NCI-H526 treated with DMSO at 0.1 percent for 48 hours (cell line): Measurements from ENCODE around the gene NRTN.
A peak's percentile ranks its signal among the peaks of the same experiment; 100 is the strongest.

Experiments used
- DNase-seq: peaks from one replicate; lab custom pipeline; 2025; lab: John Stamatoyannopoulos, UW

NRTN gene

DNA sequence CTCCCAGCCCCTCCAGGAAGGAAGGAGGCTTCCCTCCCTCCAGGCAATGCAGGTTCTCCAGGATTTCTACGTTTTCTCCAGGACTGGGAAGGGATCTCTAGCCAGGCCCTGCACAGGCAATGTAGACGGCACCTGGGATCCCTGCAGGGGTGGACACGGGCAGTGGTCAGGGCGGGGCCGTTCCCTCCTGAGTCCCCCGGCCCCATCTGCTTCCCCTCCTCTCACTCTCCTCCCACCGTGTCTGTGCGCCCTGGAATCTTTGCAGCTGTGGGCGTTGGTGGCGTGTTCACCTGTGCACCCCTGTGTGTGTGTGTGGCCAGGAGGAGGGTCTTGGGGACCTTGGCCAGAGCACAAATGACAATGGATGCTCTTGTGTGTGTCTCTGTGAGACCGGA lies 10.0 kb downstream of the NRTN start:
- DNase-seq = no peak

DNA sequence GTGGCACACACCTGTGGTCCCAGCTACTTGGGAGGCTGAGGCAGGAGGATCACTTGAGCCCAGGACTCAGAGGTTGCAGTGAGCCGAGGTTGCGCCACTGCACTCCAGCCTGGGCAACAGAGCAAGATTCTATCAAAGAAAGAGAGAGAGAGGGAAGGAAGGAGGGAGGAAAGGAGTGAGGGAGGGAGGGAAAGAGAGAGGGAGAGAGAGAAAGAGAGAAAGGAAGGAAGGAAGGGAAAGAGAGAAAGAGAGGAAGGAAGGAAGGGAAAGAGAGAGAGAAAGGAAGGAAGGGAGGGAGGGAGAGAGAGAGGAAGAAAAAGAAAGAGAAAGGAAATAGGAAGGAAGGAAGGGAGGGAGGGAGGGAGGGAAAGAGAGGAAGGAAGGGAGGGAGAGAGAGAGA lies 12.4 kb downstream of the NRTN start:
- DNase-seq = no peak

DNA sequence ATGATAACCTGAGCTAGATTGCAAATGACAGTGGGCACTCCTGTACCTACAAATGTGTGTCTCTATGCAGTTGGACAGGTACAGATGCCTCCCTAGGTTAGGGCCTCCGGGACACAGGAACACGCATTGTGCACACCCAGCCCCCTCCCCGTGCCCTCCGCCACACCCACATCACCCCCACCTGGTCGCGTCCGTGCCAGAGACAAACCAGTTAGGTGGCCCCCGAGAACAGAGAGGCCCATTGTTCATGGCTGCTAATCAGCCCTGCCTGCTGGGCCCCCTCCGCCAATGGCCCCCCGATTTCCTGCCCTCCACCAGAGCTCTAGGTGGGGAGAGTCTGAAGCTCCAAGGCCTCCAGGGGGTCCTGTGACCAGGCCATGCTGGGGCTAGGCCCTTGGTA lies 13.7 kb downstream of the NRTN start:
- DNase-seq = no peak

DNA sequence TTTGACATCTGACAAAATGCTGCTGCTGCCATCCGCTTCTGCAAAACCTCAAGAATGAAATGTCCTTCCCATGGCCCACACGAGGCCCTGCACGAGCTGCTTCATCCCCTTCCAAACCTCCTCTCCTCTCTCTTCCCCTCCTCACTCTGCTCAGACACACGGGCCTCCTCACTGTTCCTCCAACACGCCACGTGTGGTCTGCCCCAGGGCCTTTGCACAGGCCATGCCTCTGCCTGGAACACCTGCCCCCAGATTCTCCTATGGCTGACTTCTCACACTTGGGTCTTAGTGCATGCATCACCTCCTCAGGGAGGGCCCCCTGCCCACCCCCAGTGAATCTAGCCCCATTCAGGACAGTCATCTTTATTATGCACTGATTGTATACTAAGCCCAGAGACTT lies 15.9 kb downstream of the NRTN start:
- DNase-seq = no peak

DNA sequence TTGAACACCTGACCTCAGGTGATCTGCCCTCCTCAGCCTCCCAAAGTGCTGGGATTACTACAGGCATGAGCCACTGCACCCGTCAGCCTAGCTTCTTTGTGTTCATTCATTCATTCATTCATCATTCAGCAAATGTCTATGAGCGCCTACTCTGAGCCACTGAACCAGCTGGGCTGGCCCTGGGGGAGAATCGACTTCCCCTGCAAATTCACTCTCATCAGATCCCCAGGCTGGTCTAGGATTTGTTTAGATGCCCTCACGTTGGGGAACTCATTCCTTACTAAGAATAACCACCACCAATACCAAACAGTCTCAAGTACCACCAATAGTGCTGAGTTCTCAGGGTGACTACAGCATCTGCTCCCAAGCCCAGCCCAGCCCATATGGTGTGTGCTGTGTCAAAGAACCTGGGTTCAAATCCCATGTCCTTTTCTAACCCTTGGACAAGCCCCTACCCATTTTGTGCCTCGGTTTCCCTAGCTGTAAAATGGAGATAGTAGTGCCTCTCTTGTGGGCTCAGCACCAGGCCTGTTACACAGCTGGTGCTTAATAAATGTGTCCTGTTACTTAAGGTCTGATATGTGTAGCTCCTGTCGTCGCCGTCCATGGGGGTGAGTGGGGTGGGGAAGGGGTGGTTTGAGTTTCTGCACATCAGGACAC lies 16.8 kb downstream of the NRTN start:
- DNase-seq = no peak

DNA sequence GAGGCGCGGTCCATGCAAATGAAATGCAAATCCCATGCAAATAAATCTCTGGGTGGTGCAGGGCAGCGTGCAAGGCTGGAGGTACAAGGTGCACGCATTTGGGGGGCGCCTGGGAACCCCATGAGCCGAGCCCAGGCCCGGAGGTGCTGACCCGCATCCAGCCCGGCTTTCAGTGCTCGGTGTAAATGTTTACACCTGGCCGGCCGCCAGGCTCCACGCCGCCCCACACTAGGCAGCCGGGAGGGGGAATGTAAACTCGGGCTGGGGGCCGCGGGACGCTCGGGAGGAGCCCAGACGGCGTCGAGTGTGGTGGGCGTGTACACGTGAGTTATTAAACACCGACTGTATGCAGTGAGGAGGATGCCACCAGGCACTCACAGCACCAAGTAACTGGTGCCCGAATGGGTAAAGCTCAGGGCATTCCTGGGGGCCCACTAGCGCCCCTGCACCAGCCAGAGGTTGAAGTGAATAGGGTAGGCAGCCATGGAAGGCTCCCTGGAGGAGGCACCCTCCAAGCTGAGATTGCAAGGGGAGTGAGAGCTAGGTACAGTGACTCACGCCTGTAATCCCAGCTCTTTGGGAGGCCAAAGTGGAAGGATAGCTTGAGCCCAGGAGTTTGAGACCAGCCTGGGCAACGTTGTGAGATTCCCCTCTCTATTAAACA lies 17.4 kb downstream of the NRTN start:
- peak; percentile 49 for DNase-seq

DNA sequence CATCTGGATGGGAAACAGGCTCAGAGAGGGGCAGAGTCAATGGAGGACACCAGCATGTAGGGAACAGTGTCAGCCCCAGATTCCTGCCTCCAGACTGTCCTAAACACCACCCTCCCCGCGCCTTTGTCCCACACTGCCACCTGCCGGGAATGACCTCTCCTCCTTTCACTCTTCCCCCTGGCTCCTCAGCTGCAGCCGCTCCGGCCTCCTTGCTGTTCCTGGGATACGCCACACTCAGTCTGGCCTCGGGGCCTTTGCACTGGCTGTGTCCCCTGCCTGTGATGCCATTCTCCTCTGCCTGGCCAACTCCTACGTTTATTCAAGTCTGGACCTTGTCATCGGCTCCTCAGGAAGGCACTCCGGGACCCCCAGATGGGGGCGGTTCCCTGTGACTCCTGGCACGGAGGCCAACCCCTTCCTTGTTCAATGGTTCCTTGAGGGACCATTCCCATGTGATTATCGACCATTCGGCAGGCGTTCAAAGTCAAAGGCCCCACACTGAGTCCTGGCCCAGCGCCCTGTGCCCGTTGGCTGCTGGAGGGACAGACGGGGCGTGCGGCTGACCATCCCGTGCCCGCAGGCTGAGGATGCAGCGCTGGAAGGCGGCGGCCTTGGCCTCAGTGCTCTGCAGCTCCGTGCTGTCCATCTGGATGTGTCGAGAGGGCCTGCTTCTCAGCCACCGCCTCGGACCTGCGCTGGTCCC lies 18.9 kb downstream of the NRTN start:
- DNase-seq = peak; percentile 18

DNA sequence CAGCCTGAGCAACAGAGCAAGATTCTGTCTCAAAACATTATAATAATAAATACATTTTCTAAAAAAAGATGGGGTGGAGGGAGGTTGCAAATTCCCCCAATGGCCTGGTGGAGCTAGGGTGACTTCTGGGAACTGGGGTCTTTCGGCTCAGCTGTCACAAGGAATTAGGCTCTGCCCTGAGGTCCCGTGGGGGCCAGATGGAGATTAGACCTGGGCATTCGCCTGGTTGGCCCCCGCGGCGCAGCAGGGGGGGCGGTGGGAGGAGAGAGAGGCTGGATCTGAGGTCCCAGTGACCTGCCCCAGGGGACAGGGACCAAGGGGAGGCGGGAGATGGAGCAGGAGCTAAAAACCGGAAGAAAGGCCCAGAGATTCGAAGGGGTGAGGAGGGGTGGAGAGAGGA lies 19.9 kb downstream of the NRTN start:
- DNase-seq = no peak

DNA sequence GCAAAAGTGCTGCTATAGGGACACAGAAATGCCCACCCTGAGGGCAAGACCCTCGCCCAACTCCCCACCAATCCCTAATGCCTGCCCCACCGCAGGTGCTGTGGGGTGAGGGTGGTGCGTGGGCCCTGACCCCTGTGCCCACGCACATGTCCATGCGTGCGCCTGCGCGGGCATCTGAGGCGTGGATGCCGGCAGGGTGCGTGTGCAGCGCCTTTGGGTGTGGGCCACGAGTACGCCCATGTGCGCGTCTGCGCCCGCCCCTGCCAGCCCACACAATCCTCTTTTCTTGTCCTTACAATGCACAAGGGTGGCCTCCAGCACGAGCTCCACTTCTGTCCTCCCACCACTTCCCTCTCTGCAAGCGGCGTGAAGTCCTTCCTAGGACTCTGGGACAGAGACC lies 20.3 kb downstream of the NRTN start:
- no peak for DNase-seq

DNA sequence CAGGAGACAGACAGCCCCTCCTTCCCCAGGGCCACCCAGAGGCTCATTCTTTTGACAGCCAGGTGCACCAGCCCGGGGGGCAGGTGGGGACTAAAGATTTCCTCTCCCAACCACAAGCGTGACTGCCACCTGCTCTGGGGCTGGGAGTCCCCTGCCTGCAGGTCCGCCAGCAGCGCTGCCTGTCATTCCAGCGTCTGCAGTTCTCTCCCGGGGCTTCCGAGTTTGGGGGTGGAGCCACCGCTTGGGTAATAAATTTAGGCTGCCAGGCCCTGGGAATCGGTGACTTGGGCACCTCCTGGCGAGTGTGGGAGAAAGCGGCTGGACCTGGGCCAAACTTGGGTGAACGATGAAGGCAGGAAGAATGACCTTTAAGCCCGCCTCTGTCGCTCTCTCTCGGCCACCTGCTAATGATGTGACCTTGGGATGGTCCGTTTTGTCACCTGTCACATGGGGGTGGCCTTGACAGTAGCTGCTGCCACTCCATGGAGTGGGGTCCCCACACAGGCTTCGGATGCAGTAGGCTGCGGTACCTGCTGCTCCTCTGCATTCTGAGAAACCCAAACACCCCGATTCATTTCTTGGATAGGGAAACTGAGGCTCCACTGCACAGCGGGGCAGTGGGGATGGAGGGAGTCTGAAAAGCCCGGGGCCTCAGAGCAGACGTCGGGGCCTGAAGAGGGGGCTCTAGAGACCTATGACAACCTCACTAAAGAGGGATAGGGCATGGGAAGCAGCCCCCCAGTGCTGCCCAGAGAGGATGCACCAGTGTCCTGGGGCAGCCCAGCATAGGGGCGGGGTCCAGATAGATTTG lies 21.9 kb downstream of the NRTN start:
- peak; percentile 72 for DNase-seq

DNA sequence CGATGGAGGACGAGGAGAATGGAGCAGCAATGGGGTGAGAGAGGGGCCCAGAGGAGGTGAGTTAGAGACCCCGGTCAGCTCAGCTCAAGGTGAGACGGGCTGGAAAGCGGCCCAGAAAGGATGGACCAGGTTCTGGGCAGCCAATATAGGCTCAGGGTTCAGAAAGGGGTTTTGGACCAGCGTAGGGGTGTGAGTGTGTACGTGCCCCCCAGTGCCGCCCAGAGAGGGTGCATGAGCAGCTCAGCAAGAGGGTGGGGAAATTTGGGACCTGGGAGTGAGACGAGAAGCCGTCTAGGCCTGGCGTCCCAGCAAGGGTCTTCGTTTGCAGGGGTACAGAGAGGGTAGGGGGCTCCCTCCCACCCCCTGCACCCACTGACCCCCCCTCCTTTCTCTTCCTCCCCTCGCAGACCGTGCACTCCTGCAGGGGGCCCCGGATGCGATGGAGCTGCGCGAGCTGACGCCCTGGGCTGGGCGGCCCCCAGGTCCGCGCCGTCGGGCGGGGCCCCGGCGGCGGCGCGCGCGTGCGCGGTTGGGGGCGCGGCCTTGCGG lies 22.5 kb downstream of the NRTN start:
- DNase-seq = no peak

- DNase-seq = peak; percentile 63
Observed at GRCh38 chr19:5827891-5828660, 23.2 kb downstream of the NRTN start.

DNA sequence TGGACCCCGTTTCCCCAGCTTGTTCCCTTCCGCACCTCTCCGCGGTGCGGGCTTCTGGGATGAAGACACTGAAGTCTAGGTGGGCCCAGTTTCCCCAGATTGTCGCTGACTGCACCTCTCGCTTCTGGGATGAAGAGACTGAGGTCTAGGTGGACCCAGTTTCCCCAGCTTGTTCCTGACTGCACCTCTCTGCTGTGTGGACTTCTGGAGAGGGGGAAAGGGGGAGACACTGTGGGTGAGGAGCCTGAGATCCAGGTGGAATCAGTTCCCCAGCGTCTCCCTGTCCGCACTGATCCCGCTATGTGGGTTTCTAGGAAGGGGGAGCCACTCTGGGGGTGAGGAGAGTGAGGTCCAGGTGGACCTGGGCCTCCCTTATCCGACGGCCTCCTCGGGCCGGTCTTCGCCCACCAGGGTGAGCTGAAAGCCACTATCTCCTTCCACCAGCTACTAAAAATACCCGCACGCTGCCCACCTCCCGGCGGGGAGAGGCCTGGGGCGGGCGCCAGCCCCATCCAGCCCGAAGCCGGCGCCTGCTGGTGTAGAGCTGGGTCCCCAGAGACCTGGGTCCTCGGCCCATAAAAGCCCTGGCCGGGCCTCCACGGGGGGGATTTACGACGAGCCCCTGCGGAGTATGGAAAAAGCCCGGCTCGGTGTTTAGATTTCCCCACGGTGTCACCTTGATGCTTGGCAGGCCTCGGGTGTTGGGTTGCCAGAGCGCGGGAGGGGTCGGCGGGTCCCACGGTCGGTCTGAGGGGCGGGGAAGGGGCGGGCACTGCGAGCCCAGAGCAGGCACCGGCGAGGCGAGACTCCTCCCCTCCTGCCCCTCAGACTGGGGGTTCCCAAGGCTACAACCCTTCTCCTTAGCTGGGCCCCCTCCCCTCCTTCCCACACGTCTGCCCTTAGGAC lies 24.0 kb downstream of the NRTN start:
- DNase-seq = peak; percentile 47

DNA sequence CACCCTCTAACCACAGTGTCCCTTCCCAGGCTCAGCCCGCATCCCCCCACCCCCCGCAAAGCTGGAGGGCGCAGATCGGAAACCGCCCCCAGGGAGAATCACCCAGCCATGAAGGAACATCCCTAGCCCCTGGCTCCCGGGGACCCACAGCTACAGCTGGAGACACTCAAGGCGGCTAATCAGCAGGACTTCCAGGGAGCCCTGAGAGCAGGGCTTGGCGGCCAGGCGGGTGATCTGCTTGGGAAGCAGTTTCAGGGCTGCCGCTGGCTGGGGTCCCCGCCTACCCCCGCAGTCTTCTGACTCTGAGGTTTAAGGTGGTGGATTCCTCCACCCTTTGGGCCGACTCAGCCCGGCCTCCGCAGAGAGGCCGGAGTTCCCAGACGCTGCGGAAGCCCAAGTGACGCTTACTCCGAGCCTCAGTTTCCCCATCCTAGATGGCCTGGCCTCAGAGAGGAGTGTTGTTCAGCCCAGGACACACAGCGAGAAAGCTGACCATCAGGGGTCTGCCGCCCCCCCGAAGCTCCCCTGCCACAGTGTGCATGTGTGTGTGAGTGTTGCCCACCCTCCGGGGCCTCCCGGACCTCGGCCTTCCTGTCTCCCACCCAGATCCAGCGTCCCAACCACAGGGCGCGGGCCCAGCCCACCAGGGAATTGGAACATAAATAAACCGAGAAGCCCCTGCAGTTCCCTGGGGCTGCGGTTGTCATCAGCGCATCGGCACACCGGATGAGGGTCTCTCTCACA lies 24.9 kb downstream of the NRTN start:
- DNase-seq = no peak

DNA sequence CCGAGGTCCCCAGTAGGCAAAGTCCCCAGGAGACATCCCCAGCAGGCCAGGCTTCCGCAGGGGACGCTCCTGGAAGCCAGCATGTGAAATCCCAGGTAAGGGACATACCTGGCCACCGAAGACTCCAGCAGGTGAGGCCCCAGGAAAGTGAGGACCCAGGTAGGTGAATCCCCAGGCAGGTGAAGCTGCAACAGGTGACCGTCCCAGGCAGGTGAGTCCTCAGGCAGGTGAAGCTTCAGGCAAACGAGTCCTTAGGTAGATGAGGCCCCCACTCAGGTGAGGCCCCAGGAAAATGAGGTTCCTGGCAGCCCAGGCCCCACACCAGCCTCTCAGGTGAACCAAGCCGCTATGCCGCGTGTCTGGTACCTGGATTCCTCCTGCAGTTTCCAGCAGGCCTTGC lies 26.3 kb downstream of the NRTN start:
- no peak for DNase-seq

GRCh38 chr19:5832061-5832460 lies 27.2 kb downstream of the NRTN start:
- DNase-seq = no peak

DNA sequence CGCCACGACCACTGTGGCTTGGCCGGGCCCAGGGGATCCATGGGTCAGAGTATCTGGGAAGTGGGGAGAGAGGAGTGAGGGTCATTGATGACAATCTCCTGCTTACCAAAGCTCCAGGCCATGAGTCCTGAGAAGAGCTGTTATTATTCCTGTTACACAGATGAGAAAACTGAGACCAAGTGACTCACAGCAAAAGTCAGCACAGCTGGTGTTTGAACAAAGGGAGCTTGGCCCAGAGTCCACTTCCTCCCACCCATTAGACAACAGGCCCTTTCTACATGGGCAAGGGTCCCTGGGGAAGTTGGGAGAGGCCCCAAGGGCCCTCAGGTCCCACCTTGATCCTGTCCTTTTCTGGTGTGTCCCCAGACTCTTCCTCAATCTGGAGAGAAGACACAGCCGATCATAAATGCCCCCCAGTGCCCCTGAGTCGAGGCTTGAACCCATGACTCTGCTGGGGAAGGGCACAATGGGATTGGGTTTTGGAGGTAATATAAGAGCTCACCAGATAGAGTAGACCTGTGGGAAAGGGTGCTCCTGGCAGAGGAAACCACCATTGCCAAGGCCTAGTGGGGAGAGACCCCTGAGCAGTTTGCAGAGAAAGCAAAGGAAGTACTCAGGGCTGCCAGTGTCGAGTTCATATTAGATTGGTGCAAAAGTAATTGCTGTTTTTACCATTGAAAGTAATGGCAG lies 27.8 kb downstream of the NRTN start:
- DNase-seq = no peak

DNA sequence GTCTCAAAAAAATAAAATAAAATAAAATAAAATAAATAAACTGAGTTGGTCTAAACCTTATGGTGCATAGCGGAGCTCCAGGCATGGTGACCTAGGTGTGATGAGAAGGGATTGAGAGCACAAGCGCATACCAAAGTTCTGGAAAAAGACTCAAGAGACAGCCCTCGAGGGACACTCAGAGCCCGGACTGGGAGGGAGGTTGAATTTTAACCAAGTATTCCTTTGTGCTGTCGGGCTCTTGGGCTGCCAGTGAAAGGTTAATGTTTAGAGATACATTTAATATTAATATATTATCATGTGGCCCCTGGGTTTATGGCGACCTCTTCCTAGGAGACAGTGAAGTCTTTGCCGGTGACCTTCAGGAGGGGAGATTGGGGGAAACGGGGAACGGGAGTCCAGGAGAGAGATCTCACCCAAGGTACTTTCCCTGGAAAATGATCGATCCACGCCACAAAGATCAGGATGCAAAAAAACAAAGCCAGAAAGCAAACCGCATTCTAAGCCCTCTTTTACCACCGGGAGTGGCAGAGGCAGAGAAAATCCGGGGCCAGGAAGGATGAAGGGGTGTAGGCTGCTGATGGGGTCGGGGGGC lies 33.0 kb downstream of the NRTN start:
- DNase-seq = no peak
